Hematopoietic multipotent progenitor cell treated with erythropoietin and hydrocortisone succinate and interleukin-3 and kit ligand, for 6 days (in vitro differentiated cells): ENCODE data around the gene LHPP.

Source experiments
- DNase-seq: peaks from one replicate; pipeline ENCODE4 v3.0.0-alpha.2; 2015

Gene LHPP

DNA sequence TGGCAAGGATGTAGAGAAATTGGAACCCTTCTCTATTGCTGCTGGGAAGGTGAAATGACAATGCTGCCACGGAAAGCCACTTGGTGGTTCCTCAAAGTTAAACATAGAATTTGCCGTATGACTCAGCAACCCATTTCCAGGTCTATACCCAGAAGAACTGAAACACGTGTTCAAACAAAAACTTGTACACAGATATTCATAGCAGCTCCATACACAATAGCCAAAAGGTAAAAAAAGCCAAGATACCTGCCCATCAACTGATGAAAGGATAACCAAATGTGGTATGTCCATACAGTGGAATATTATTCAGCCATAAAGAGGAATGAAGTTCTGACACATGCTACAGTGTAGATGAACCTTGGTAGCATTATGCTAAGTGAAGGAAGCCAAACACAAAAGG lies 39.1 kb downstream of the LHPP start:
- DNase-seq, result no peak

DNA sequence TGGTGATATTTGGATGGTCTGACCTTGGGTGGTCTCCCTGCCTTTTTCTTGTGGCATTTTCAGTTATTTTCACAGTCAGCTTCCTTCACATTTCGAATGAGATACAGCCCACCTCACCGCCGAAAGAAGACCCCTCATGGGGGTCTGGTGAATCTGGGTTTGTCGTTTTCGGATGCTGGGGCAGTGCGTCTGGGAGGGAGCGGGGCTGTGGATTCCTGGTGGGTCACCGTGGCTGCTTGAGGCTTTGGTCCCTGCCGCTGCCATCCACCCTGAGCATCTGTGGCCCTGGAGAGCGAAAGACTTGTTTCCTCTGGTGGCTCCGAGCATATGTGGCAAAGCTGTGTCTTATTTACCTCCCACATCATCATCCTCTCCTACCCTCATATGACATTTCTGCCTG lies 43.1 kb downstream of the LHPP start:
- no peak for DNase-seq

DNA sequence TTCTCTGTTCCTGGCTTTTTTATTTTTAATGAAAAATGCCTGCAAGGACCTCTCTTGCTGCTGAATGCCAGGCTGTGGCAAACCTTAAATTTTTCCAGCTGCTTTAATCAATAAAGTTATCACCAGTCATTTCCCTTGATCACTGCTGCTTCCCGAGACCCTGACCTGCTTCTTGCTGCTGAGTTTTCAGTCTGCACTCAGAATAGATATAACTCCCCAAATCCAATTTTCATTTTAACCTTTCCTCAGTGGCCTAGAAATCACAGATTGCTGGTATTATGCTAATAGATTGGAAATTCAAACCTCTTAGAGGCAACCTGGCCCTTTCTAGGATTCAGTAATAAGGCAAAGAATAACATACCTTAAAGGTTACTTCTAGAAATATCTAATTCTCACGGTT lies 43.7 kb downstream of the LHPP start:
- DNase-seq, result no peak

DNA sequence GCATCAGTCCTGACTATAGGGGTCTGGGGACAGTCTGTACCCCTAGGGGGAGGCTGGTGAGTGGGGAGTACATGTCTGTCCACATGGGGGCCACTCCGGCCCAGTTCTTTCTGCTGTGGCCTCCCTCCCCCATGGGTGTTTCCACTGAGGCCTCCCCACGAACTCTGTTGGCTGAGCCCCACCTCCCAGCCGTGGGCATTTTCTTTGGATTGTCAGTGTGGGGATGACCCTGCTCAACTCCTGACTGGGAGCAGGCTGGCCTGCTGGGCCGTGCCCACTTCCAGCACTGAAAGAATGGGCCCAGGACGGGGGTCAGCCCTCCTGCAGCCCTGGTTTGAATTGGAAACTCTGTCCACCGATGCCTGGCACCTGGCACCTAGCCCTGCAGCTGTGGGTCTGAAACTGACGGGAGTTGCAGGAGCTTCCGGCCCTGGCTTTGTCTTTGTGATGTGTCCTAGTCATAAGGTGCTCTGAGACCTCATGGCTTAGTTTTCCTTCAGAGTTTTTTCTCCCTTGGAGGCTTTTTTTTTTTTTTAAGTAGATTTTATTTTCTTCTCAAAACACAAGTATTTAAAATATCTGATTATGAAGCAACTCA lies 46.5 kb downstream of the LHPP start:
- DNase-seq, result no peak

DNA sequence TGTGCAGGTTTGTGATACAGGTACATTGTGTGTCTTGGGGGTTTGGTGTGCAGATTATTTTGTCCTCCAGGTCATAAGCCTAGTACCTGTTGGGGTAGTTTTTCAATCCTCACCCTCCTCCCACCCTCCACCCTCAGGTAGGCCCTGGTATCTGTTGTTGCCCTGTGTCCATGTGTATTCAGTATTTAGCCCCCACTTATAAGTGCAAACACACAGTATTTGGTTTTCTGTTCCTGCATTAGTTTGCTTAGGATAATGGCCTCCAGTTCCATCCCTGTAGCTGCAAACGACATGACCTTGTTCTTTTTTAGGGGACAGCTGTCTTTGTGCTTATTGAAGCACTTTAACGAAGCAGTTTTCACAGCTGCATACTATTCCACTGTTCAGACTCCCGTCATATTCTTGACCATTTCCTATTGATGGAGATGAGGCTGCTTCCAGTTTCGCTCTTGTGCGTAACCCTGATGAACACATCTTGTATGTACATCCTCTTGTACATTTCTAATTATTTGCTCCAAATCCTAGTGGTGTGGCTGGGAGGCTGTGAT lies 47.4 kb downstream of the LHPP start:
- no peak for DNase-seq

DNA sequence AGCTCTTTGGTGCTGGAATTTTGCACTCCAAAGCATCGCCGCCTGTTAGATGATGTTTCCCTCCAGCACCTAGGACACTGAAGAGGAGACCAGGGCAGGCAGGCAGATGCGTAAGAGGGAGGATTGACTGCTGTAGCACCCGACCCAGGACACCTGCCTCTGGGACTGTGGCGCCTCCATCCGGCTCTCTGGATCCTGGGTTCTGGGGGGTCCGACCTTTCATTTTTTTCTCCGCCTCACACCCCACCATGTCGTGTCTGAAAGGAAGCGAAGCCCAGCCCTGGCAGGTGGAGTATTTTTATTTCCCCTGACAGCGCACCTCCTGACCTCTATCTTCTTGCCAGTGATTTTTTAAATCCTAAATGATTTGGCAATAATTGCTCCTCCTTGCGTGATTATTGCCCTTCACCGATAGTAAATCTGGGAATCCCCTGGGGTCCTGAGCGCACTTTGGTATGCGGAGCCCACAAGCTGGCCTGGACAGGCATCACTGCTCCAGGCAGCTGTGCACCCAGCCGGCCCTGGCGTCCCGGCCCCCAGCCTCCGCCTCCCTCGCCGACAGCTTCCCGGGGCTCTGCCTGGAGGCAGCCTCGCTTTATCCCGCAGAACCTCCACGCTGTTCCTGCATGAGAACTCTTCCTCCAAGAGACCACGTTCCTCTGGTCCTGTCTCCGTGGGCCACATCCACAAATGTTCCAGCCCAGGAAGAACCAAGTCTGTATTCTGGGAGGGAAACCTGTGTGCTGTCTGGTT lies 48.4 kb downstream of the LHPP start:
- no peak for DNase-seq

DNA sequence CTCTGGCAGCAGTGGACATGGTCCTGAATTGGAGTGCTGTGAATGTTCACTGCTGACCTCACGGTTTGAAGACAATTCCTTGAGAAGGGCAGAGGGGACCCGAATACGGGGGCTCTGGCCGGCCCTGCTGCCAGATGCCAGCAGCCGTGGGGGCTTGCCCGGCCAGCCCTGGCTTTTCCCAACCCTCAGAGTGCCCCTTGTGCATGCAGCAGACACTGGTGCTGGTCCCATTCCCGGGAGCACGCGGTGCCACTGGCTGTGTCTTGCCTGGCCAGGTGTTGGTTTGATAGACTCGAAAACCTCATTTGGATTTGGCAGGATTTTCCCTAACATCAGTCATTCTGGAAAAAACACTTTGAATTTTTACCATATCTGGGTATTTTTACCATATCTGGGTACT lies 49.1 kb downstream of the LHPP start:
- DNase-seq, result no peak

DNA sequence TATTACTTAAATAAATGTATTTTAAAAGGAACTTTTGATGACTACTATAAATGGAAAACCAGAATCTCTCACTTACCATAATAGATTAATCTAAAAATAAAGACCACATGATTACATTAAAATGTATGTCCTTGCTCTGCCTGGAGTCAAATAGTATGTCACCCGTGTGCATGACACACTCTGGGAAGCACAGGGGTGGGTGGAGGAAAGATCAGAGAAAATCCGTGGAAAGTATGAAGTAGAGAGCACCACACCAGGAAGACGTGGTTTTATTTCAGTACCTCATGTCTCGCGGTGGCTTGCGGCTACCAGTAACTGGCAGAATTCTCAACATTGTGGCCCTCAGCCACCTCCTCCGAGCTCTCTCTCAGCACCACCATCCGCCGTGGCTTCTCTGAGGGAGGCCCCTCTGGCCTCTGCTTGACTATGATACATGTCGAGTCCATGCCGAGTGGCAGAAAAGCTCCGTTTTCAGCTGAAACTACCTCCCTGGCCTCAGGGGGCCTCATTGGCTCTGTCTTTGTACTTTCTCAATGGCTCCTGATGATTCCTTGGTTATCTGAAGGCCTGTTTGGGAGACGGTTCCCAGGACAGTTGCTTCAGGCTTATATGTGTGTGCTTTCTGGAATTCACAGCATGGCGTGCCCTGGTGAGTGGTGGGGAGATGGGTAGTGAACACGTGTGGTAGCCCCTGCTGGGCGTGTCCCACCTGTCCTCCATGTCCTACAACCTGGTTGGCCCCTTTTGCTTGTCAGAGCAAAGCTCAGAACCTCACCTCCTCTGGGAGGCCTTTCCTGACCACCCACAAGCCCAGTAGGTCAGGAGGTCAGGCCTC lies 49.8 kb downstream of the LHPP start:
- DNase-seq, result no peak

DNA sequence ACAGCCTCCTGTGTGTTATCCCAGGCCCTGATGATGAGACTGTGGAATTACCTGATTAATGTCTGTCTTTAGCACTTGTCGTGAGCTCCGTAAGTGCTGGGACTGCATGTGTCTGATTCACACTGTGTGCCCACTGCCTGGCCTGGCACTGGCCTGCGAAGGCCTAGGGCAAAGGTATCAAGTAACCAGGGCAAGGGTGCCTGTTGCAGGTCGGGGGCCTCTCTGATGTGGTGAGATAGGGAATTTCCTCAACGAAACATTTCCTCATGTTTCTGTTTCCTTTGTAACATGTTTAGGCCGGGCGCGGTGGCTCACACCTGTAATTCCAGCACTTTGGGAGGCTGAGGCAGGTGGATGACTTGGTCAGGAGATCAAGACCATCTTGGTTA lies 50.4 kb downstream of the LHPP start:
- no peak for DNase-seq

DNA sequence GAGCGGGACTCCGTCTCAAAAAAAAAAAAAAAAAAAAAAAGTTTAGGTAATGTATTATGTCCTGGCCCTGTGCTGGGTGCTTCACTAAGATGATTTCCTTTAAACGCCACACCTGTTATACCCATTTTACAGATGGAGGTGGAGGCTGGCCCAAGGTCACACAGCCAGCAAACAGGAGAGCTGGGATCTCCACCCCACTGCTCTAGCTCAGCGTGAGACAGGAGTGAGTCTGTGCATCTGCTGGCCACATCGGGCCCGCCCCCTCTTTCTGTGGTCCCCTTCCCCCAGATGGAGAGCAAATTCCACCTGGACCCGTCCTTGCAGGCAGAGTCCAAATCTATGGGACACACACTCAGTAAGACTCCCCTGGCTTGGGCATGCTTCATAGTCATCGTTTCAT lies 51.0 kb downstream of the LHPP start:
- DNase-seq, result no peak

DNA sequence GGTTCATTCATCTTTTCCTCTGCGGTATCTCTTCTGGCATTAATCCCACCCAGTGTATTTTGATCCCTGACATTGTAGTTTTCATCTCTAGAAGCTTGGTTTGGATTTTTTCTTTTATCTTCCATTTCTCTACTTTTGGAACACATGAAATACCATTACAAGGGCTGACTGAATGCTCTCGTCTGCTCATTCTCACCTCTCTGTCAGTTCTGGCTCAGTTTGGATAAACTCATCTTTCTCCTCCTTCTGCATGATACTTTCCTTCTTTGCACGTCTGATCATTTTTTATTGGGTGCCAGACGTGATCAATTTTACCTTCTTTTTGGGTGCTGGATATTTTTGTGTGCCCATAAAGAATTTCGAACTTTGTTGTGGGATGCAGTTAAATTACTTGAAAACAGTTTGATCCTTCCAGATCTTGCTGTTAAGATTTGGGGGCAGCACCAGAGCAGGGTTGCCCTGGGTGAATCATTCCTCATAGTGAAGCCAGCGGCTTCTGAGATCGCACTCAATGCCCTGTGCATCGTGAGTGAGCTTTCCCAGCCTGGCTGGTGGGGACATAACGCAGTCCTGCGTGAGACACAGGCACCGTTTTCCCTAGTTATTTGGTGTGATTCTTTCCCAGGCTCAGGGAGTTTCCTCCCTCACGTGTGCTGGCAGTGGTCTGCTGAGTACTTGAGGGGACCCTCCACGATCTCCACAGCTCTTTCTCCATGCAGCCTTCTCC lies 53.8 kb downstream of the LHPP start:
- DNase-seq, result no peak

DNA sequence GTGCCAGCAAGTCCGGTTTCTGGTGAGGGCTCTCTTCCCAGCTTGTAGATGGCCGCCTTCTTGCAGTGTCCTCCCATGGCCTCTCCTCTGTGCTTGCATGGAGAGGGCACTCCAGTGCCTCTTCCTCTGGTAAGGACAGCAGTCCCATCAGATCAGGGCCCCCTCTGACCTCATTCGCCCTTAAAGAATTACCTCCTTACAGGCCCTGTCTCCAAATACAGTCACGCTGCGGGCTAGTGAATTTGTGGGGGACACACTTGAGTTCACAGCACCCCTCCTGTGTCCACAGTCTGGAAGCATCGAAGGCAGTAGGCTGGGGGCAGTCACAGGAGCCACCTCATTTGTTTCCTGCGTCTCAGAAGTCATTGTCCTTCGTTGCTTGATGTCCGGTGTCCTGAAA lies 54.6 kb downstream of the LHPP start:
- DNase-seq, result no peak

DNA sequence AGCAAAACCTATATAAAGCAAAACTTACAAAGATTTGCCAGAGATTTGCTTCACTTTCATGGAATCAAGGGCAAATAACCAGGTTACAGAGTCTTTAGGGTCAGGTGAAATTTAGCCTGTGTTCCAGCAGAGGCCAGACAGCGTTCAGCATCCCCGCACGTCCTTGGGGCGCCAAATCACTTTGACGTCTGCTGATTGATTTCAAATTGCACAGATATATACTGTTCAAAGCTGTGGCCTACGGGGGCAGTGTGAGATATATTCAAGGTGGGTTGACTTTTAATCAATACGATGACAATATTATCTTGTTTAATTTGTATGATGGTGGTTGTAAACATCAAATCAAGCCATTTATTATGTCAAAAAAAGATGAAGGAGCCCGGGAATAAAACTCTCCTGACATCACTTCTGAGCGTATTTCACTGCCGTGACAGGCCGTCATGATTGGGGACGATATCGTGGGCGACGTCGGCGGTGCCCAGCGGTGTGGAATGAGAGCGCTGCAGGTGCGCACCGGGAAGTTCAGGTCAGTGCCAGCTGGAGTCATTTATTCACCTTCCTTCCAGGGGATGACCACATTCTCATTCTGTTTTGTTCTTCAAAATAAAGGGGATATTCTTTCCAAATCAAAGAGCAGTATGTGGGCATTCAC lies 55.2 kb downstream of the LHPP start:
- no peak for DNase-seq

DNA sequence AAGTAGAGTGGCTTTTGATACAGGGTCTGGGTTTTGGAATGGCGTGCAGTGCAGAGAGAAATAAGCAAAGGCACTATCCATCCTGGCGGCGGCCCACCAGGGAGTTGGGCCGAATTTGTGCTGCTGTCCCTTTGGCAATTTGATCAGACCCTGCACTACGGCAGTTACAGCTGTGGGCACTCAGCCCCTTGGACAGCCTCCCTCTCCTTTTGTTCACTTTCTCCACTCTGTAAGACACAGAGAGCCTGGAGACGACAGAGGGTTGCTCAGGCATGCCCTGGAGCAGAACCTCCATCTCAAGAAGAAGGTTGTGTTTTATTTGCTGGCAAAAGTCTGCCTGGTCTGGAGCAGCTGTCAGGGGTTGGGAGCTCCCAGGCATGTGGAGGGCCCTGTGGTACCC lies 55.8 kb downstream of the LHPP start:
- DNase-seq, result no peak

DNA sequence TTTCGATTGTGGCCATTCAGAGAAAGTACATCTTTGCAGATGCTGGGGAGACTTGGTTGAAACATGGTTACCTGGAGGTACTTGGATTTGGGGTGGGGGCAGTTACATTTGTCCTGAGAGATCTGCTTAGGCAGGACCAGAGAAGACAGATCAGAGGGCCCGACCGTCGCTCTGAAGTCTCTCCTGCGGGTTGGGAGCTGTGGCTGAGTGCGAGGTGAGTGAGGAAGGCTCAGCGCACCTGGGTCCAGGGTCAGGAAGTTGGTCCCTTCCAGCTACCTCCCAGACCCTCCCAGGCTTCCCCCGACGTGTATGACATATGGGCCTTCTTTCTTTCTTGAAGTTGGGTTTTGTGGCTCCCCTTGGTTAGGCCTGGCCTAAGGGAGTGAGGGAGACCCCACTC lies 56.3 kb downstream of the LHPP start:
- no peak for DNase-seq

DNA sequence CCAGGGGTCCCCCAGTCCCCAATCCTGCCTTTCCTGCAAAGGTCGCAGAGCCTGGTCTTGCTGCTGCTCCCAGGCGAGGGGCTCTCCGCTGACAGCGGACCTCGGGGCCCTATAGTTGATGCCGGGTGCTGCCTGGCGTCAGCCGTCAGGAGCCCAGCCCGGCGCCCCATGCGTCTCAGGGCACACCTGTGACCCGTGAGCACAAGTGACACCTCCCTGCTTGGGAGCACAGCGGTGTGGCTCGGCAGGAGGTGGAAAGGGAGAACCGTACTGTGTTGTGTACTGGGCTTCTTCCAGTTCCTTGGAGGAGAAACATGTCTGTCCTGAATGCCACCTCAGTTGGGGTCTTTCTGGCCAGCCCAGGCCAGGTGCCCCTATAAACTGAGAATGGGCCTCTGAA lies 56.7 kb downstream of the LHPP start:
- DNase-seq, result no peak

DNA sequence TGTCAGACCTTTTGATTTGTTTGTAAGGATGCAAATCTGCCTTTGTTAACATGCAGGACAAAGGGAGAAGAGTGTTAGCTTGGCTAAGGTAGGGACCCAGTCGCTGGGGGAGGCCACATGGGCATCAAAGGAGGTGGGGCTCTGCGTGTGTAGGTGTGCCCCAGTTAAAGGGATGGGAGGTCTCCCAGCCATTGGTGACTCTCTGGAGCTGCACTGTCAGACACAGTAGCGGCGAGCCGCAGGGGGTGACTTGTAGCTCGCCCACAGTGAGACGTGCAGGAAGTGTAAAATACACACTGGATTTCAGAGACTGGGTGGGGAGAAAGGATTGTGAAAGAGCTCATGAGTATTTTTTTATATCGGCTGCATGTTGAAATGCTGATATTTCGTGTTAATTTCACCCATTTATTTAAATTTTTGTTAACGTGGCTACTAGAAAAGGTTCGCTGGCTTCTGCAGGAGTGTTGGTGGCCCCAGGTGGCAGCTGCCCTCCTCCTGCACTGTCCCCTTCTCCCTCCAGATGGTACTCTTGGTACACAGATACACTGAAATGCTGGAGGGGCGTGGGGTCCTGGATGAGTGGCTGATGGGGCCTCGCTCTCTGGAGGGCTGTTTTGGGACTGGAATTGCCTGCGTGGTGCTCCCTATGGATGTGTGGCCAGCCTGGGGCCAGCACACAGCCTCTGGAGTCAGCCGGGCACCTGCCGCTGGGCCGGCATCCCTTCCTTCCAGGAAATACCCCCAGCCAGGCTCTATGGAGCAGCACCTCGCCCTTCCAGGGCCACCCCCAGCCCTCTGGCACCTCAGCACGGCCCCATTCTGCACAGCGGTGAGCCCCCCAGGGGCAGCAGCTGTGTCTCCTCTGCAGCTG lies 59.2 kb downstream of the LHPP start:
- DNase-seq, result no peak

DNA sequence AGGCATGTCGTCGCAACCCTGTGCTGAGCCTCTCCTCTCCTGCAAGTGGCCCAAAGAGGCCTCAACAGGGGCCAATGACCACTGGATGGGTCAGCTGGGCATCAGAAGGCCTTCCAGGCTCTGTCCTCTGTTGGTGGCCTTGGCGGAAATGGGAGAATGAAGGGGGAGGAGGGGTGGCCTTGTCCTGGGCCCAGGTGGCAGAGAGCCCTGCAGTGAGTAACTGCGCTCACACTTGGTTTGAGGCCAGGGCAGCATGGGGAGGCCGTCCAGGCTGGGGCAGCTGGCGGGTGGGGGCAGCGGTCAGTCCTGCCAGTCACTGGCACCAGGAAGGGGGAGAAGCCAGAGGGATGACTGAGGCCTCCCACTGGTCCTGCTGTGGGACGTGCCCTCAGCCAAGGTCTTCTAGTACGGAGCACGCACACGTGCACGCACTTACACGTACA lies 59.8 kb downstream of the LHPP start:
- no peak for DNase-seq

DNA sequence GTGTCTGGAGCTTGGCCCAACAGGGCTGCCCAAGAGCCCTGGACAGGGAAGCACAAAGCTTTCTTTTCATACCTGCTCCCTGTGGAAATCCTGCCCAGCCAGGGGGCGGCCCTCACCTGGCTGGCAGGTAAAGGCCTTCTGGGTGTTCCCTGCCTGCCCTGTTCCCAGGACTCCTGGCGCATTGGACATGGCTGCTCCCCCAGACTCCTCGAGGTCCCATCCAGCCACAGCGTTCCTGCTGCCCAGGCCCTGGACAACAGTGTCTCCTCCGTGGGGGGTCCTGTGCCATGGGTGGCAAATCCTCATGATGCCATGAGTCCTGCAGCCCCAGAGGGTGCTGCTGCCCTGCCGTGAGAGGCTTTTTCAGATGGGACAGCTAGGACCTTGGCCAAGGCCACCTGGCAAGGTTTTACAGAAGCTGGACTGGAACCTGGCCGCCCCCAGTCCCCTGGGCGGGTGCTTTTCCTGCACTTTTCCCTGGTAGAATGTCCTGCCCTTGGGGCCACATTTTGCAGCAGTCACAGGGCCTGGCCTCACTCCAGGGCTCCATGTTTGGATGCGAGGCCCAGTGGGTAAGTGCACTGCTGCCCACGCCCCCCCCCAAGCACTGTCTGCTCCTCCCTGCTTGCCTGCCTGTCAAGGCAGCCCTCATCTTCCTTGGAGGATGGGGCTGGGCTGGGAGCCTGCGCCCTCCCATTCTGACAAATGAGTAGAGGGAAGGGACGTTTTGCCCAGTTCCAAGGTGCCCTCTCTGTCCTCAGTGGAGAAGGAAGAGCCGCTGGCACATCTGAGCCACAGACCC lies 60.7 kb downstream of the LHPP start:
- no peak for DNase-seq
